Measurements from ENCODE around the gene MINDY4.

MINDY4 gene

DNA sequence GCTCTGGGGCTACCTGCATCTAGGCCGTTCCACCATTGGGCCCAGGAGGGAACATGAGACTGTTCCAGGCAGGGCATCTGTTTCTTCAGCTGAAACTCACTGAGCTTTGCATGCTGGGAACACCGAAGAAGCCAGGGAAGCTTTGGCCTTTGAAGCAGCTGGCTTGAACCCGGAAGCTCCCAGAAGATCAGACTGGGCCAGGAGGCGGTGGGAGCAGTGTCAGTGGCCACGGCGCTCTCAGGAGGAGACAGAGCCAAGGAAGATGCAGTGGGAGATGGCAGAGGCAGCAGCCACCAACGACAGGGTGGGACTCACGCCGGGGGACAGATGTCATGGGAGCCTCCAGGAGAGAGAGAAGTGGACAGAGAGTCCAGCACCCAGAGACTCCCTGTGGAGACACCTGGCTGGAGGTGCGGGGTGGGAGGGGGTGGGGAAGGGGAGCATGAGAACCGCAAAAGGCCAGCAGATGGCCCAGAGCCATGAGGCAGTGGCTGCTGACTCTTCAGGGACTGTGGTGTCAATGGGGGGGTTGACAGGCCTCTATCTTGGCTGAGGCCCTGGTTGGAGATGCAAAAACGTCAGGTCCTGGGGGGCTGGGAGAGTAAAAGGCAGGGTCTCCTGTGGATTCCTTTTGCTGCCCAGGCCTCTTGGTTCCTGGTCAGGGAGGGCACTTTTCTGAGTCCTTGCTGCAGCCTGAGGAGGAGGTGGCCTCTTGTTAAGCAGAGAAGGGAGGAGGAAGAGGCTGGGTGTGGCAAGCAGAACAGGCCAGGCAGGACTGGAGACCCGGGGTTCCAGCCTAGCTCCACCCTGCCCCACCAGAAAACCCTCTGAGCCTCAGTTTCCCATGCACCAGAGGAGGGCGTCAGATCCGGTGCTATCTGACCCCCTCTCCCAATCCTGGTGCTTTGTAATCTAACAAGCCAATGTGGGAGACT lies 134.1 kb downstream of the MINDY4 start:
- Mint-ChIP-seq H3K9me3 (no peaks in the 10 kb centered on the region), H3K27me3 (no peaks in the 10 kb centered on the region), H3K27ac (no peak overlapping the region), H3K36me3 (ENCODE audit: low read depth) (no peaks in the 10 kb centered on the region), H3K4me3 (no peak overlapping the region), H3K4me1 (ENCODE audit: low read depth) (peaks cover 5% of the 10 kb centered on the region)
- intact Hi-C loops (cut with micrococcal nuclease), result no loop called here

DNA sequence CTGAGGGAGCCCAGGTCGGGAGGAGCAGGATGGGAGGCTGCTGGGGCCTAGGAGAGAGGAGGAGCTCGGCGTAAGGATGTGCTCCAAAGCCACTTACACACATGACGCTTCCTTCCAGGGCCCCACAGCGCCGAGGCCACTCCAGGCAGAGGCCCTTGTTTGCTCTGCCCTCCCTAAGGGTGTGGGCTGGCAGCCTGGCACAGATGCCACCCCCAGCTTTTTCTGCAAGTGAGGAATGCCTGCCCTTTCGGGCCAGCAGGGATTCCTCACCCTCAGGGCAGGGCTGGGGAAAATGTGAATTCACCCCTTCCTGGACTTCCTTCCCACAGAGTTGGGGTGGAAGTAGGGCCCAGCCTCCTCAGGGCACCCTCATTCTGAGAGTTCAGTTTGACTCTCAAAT lies 134.8 kb downstream of the MINDY4 start:
- Mint-ChIP-seq H3K4me3 (no peak overlapping the region), H3K36me3 (ENCODE audit: low read depth) (no peaks in the 10 kb centered on the region), H3K27me3 (no peaks in the 10 kb centered on the region), H3K4me1 (ENCODE audit: low read depth) (peaks cover 5% of the 10 kb centered on the region), H3K27ac (no peak overlapping the region), H3K9me3 (no peaks in the 10 kb centered on the region)
- intact Hi-C loops (cut with micrococcal nuclease), result no loop called here

DNA sequence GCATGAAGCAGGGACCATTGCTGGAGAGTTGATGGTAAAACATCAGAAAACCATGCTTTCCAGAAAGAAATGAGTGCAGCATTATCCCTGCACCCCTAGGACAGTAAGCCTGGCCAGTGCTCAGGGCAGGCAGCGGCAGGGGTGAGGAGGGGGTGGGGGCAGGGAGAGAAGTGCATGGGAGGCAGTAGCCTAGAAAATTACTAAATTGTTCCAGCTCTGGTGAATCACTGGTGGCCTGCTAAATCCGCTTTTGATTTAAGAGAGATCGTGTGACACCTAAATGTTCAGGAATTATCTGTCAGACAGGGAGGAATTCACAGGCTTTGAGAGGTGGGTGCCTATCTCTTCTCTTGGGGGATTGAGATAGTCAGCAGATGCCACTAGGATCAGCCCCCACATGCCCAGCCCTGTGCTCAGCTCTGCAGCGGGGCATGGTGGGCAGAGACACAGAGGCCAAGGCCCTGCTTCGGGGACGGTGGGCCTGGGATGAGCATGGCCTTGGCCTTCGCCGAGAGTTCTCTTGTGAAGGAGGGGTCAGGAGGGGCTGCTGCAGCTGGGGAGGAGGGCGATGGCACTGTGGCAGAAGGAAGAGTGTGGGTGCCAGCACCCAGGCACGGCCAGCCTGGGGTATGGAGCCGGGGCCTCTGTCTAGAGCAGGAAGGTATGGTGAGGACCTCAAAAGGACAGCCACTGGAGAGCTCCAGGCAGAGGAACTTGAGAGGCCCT lies 135.5 kb downstream of the MINDY4 start:
- H3K27ac Mint-ChIP-seq, result no peak overlapping the region
- H3K36me3 Mint-ChIP-seq (ENCODE audit: low read depth), result no peaks in the 10 kb centered on the region
- no peaks in the 10 kb centered on the region for H3K9me3 Mint-ChIP-seq
- peaks cover 3% of the 10 kb centered on the region for H3K4me1 Mint-ChIP-seq (ENCODE audit: low read depth)
- no peak overlapping the region for H3K4me3 Mint-ChIP-seq
- intact Hi-C loops (cut with micrococcal nuclease), result no loop called here
- no peaks in the 10 kb centered on the region for H3K27me3 Mint-ChIP-seq

DNA sequence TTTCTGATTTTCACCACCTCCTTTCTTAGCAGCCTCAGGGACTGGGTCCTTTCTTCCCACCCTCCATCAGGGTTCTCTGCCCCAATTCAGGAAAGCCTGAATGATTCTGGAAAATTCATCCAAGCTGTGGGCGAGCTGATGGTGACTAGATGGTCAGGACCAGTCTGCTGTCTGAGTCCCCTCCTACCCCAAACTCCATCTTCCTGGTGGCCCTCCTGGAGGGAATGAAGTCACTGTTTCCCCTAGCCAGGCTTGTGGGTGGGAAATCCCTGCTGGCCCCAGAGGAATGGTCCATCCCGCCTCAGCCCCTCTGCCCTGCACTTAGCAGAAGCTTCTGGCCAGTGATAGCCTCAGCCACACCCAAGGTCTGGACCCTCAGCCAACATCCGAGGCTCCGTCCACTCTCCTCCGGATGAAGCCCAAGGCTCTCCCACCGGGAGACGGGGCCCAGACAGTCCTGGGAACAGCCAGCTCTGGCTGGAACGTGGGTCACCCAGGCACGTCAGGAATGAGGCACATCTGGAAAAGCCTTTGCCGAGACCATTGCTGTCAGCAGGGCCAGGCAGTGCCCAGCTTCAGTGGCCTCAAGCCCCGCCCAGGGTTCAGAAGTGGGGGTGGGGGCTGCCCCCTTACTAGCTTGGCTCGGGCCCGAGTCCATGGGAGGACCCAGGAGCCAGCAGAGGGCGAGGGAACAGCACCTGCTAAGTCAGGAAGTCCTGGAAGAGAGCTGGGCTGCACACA lies 136.5 kb downstream of the MINDY4 start:
- H3K4me1 Mint-ChIP-seq (ENCODE audit: low read depth), result no peaks in the 10 kb centered on the region
- no peaks in the 10 kb centered on the region for H3K9me3 Mint-ChIP-seq
- H3K4me3 Mint-ChIP-seq, result no peak overlapping the region
- H3K27ac Mint-ChIP-seq, result no peak overlapping the region
- H3K27me3 Mint-ChIP-seq, result no peaks in the 10 kb centered on the region
- intact Hi-C loops (cut with micrococcal nuclease), result no loop called here
- no peaks in the 10 kb centered on the region for H3K36me3 Mint-ChIP-seq (ENCODE audit: low read depth)

DNA sequence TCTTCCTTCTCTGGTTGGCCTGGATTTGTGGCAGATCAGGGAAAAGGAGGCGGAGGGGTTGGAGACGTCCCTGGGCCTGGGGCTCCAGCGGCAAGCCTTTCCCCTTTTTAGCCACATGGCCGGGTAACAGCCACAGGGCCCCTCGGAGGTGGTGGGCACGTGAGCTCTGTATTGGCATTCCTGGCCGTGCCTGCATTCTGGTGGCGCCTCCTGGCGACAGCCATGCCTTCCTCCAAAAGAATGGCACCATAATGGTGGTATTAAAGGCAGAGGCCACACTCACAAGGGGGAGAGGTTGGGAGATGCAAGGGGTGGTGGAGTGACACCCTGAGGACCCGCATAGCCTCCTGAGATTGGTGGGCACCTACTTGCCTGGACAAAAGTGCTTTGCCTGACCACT lies 137.5 kb downstream of the MINDY4 start:
- Mint-ChIP-seq H3K36me3 (ENCODE audit: low read depth) (no peaks in the 10 kb centered on the region), H3K27me3 (no peaks in the 10 kb centered on the region), H3K4me3 (no peak overlapping the region), H3K4me1 (ENCODE audit: low read depth) (no peaks in the 10 kb centered on the region), H3K9me3 (no peaks in the 10 kb centered on the region), H3K27ac (no peak overlapping the region)
- intact Hi-C loops (cut with micrococcal nuclease), result no loop called here

DNA sequence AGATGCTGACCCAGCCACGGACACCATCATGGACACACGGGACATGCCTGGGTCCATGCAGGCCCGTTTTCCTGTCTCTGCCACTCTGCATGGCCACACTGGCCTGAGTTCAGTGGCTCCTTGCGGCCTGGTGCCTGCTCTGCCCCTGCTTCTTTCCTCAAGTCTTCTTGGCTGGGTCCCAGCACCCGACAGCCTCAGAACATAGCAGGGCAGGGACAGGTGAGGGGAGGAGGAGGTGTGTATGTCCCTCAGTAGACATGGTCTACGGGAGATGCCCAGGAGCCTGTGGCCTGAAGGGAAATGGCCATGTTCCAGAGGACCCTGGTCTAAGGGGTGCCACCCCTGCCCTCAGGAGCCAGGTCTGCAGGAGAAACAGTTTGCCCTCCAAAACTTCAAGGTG lies 138.2 kb downstream of the MINDY4 start:
- no peak overlapping the region for H3K4me3 Mint-ChIP-seq
- peaks cover 2% of the 10 kb centered on the region for H3K4me1 Mint-ChIP-seq (ENCODE audit: low read depth)
- H3K9me3 Mint-ChIP-seq, result no peaks in the 10 kb centered on the region
- no peak overlapping the region for H3K27ac Mint-ChIP-seq
- no peaks in the 10 kb centered on the region for H3K27me3 Mint-ChIP-seq
- intact Hi-C loops (cut with micrococcal nuclease), result no loop called here
- H3K36me3 Mint-ChIP-seq (ENCODE audit: low read depth), result no peaks in the 10 kb centered on the region

DNA sequence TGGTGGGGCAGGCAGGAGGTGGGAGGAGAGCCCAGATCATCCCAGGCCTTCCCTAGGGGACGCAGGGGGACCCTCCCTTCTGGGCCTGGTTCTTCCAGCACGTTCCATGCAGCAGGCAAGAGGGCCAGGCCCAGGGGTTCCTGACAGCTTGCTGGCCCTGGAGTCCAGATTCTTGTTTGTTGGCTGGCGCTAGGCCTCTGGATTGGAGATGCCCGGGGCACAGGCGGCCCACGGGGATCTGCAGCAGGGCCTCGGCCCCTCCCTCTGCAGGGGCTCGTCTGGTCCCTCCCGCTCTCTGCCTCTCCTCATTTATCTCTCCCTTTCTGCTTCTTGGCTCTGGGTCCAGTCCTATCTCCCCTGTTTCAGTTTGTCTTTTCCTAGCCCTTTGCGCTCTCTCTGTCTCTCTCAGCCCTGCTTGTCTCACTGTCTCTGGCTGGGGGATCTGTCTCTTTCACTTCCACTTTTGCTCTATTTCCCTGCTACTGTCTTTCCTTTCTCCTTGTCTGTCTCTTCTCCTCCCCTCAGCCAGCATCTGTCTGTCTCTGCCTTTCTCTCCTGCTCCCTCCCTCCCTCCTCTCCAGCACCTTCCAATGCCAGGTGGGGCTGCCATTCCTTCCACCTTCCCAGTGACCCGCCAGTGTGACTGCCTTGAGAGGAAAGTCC lies 139.3 kb downstream of the MINDY4 start:
- H3K4me1 Mint-ChIP-seq (ENCODE audit: low read depth), result peaks cover 6% of the 10 kb centered on the region
- H3K27me3 Mint-ChIP-seq, result no peaks in the 10 kb centered on the region
- H3K36me3 Mint-ChIP-seq (ENCODE audit: low read depth), result no peaks in the 10 kb centered on the region
- no peak overlapping the region for H3K27ac Mint-ChIP-seq
- intact Hi-C loops (cut with micrococcal nuclease), result no loop called here
- no peak overlapping the region for H3K4me3 Mint-ChIP-seq
- H3K9me3 Mint-ChIP-seq, result no peaks in the 10 kb centered on the region

DNA sequence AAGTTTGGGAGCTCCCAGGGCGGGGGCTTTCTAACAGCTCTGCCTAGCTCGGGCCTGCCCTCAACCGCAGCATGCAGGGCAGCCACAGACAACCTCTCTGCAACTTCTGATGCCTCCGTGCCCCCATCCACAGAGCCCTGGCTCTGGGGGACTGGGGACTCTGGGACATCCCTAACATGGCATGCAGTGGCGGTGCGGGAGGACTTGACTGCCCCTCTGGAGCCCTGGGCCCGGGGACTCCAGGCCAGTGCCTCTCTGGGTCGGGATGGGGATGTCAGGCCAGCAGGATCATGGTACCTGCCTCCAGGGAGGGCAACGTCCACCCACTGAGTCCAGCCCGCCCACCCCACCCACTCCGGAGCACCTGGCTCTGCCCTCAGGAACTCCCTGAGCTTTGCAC lies 139.9 kb downstream of the MINDY4 start:
- H3K4me3 Mint-ChIP-seq, result no peak overlapping the region
- no peaks in the 10 kb centered on the region for H3K27me3 Mint-ChIP-seq
- H3K27ac Mint-ChIP-seq, result no peak overlapping the region
- intact Hi-C loops (cut with micrococcal nuclease), result no loop called here
- peaks cover 6% of the 10 kb centered on the region for H3K4me1 Mint-ChIP-seq (ENCODE audit: low read depth)
- no peaks in the 10 kb centered on the region for H3K36me3 Mint-ChIP-seq (ENCODE audit: low read depth)
- no peaks in the 10 kb centered on the region for H3K9me3 Mint-ChIP-seq

DNA sequence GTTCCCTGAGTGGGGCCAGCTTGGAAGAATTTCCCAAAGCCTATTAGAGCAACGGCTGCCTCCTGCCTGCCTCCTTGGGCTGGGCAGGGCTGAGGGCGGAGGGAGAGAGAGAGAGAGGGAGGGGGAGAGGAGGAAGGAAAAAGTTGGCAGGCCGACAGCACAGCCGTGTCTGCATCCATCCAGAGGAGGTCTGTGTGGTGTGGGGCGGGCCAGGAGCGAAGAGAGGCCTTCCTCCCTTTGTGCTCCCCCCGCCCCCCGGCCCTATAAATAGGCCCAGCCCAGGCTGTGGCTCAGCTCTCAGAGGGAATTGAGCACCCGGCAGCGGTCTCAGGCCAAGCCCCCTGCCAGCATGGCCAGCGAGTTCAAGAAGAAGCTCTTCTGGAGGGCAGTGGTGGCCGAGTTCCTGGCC lies 140.3 kb downstream of the MINDY4 start, which contains the start of gene AQP1:
TSS of gene AQP1 (plus strand) at position 293 of the 409 bp plus-strand sequence. CDS start at position 350, 57 bp downstream.
- no peaks in the 10 kb centered on the region for H3K27me3 Mint-ChIP-seq
- no peak within 1 kb of the TSS for H3K27ac Mint-ChIP-seq
- H3K9me3 Mint-ChIP-seq, result no peaks in the 10 kb centered on the region
- intact Hi-C loops (cut with micrococcal nuclease), result no loop called here
- H3K4me3 Mint-ChIP-seq, result no peak within 1 kb of the TSS
- H3K4me1 Mint-ChIP-seq (ENCODE audit: low read depth), result peaks cover 6% of the 10 kb centered on the region
- no peaks in the 10 kb centered on the region for H3K36me3 Mint-ChIP-seq (ENCODE audit: low read depth)

DNA sequence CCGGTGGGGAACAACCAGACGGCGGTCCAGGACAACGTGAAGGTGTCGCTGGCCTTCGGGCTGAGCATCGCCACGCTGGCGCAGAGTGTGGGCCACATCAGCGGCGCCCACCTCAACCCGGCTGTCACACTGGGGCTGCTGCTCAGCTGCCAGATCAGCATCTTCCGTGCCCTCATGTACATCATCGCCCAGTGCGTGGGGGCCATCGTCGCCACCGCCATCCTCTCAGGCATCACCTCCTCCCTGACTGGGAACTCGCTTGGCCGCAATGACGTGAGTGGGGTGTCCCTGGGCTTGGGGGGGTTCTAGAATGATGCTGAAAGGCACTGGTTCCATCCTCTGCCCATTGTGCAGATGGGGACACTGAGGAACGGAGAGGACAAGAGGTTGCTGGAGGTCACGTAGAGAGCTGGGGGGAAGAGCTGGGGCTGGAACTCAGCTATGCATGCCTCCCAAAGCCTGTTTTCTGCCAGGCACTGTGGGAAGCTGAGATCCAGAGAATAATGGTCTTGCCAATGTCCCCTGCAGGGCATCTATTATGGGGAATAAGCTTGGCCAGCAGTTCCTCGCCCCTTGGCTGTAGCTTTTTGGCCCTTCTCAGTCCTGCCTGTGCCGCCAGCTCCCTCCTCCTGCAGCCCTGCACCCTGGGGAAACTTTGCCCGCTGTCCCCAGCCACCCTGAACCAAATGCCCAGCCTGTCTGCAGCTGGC lies 141.0 kb downstream of the MINDY4 start:
- H3K27ac Mint-ChIP-seq, result no peak overlapping the region
- intact Hi-C loops (cut with micrococcal nuclease), result no loop called here
- H3K9me3 Mint-ChIP-seq, result no peaks in the 10 kb centered on the region
- H3K4me1 Mint-ChIP-seq (ENCODE audit: low read depth), result peaks cover 6% of the 10 kb centered on the region
- no peaks in the 10 kb centered on the region for H3K27me3 Mint-ChIP-seq
- no peaks in the 10 kb centered on the region for H3K36me3 Mint-ChIP-seq (ENCODE audit: low read depth)
- H3K4me3 Mint-ChIP-seq, result no peak overlapping the region

DNA sequence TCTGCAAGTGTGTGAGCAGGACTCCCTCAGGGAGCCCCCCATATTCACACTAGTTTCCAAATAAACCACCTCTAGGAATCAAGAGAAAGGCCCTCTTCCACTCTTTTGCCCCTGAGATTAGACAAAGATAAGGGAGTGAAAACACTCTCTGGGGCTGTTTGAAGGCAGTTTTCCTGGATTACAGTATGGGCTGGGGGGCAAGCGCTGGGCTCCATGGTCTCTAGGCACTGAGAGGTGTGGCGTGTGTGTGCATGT lies 141.4 kb downstream of the MINDY4 start:
- Mint-ChIP-seq H3K36me3 (ENCODE audit: low read depth) (no peaks in the 10 kb centered on the region), H3K27ac (no peak overlapping the region), H3K4me3 (no peak overlapping the region), H3K27me3 (no peaks in the 10 kb centered on the region), H3K4me1 (ENCODE audit: low read depth) (peaks cover 6% of the 10 kb centered on the region), H3K9me3 (no peaks in the 10 kb centered on the region)
- intact Hi-C loops (cut with micrococcal nuclease), result no loop called here

DNA sequence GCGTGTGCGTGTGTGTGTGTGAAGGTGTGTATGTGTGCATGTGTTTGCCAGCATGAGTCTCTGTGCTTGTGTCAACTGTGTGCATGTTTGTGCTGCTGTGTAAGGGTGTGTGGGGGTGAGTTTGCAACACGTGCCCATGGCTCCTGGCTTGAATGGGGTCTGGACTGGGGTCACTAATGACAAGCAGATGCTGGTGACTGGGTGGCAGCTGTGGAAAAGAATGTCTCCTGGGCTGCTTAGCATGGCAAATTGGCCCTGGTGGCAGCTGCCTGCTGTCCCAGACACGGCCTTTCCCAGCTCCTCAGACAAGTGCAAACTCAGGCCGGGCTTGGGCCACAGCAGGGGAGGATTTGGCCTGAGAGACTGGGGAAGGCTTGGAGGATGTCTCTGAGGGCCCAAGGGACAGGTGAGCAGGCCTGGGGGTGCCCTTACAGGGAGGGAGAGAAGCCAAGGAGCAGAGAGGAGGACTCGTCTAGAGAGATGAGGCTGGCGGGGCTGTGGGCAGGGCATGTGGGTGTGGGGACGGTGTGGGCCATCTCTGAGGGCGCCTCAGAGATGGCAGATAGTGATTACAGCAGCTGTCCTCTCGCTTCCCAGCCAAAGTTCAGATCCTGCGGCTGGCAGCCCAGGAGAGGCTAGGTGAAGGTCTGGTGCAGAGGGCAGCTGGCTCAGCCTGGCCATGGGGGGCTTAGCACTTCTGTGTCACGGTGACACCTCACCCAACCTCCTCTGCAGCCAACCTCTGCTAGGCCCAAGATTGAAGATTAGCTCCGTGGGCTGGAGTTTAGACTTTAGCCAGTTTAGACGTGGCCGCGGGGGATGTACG lies 142.0 kb downstream of the MINDY4 start:
- Mint-ChIP-seq H3K4me3 (no peak overlapping the region), H3K27ac (no peak overlapping the region), H3K36me3 (ENCODE audit: low read depth) (no peaks in the 10 kb centered on the region), H3K4me1 (ENCODE audit: low read depth) (peaks cover 6% of the 10 kb centered on the region), H3K9me3 (no peaks in the 10 kb centered on the region), H3K27me3 (no peaks in the 10 kb centered on the region)
- intact Hi-C loops (cut with micrococcal nuclease), result no loop called here
